ENCODE data around the gene RDX.

Gene RDX

GRCh38 chr11:110250168-110250567, 46.2 kb downstream of the RDX start:
- H3K4me3 ChIP-seq (ENCODE audit: low read depth, low read length): no peak overlapping the region
- TF ChIP-seq CTCF (IDR thresholded peaks at IDR 0.05; ENCODE audit: borderline replicate concordance, insufficient read depth, low read depth, low read length): no peak

GRCh38 chr11:110249766-110250165, 46.6 kb downstream of the RDX start:
- no peak overlapping the region for H3K4me3 ChIP-seq (ENCODE audit: low read depth, low read length)
- TF ChIP-seq CTCF (IDR thresholded peaks at IDR 0.05; ENCODE audit: borderline replicate concordance, insufficient read depth, low read depth, low read length): no peak

DNA sequence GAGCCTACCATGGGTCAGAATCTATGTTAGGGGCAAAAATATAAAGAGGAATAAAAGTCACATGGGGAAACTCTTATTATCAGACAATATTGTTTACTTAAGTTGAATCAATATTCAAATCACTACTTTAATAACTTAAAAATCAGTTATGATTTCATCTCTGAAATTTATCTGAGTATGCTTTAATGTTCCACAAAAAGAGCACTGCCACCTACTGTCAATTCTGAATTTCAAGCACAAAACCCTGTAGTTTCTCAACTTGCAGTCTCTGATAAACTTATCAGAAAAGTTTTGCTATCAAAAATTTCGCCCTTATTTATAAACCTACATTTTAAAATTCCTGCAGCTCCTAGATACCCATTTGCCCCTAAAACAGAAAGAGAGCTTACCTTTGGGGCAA, 47.3 kb downstream of the RDX start:
- no peak for TF ChIP-seq CTCF (IDR thresholded peaks at IDR 0.05; ENCODE audit: borderline replicate concordance, insufficient read depth, low read depth, low read length)
- H3K4me3 ChIP-seq (ENCODE audit: low read depth, low read length): no peak overlapping the region

DNA sequence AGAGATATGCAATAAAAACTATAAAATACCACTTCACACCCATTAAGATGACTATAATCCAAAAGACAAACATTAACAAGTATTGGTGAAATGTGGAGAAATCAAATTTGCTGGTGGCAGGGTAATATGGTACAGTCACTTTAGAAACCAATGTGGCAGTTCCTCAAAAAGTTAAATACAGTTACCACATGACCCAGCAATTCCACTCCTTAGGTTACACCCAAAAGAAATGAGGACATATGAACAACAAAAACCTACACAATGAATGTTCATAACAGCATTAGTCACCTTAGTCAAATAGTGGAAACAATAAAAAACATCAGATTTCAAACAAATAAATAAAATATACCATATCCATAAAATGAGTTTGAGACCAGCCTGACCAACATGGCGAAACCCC, 52.6 kb downstream of the RDX start:
- TF ChIP-seq CTCF (IDR thresholded peaks at IDR 0.05; ENCODE audit: borderline replicate concordance, insufficient read depth, low read depth, low read length): no peak
- no peak overlapping the region for H3K4me3 ChIP-seq (ENCODE audit: low read depth, low read length)

DNA sequence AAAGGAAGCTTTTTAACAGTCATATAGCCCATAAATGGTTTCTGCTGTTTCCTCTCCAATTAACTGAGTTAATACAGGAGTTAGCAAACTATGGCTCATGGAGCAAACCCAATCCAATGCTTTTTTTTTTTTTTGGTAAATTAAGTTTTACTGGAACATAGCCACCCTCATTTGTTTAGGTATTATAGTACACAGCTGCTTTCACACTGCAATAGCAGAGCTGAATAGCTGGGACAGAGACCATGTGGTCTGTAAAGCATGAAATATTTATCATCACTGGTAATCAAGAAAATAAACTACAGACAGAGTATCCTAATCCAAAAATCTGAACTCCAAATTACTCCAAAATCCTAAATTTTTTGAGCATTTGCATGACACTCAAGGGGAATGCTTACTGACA, 53.7 kb downstream of the RDX start:
- H3K4me3 ChIP-seq (ENCODE audit: low read depth, low read length): no peak overlapping the region
- no peak for TF ChIP-seq CTCF (IDR thresholded peaks at IDR 0.05; ENCODE audit: borderline replicate concordance, insufficient read depth, low read depth, low read length)

- no peak for TF ChIP-seq CTCF (IDR thresholded peaks at IDR 0.05; ENCODE audit: borderline replicate concordance, insufficient read depth, low read depth, low read length)
- H3K4me3 ChIP-seq (ENCODE audit: low read depth, low read length): no peak overlapping the region
These were observed 54.2 kb downstream of the RDX start for GRCh38 chr11:110242188-110242587.

GRCh38 chr11:110235966-110236365, 60.4 kb downstream of the RDX start:
- TF ChIP-seq CTCF (IDR thresholded peaks at IDR 0.05; ENCODE audit: borderline replicate concordance, insufficient read depth, low read depth, low read length): no peak
- no peak overlapping the region for H3K4me3 ChIP-seq (ENCODE audit: low read depth, low read length)
